Measurements from ENCODE around the gene ADGRV1. TPM values are rescaled to one million over a fixed set of nuclear protein-coding genes. Genes with fewer than 3 reads are reported as not detected.

Gene ADGRV1
- polyA plus RNA-seq, 3 donors: 0.18 to 0.33 TPM; not detected in 1

DNA sequence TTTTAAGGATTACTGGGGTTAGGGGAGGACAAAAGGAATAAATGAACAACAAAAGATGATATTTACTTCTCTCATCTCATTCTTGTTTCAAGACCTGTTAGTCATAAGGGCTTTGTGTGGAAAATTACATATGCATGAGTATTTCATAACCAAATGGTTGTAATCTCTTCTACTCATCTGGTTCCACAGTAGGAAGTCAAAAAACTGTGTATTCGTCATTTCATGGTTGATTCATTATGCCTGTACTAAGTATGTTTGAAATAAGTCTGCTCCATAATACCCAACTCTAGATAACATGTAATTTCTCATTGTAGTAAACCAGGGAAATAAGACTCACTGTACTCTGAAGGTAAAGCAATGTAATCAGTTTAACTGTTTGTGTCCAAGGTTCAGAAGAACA is 611.7 kb downstream of the ADGRV1 start:
- no peaks in the 10 kb centered on the region for H3K9me3 Mint-ChIP-seq
- no CpG with 5 or more reads among the region's 1 CpG for WGBS (ENCODE audit: insufficient coverage)

GRCh38 chr5:91171322-91171721 is 612.7 kb downstream of the ADGRV1 start:
- Histone ChIP-seq H3K4me1 (ENCODE audit: control insufficient read depth in 1 of 2, insufficient read depth in 2 of 2, low read length in 2 of 2) (peaks cover 13 to 24% of the 10 kb centered on the region in 2 donors), H3K4me2 (replicated peaks; ENCODE audit: extremely low read depth, low read length, poor library complexity, severe bottlenecking) (no peak overlapping the region), H4K20me1 (ENCODE audit: insufficient read depth, low read length) (no peaks in the 10 kb centered on the region), H3K36me3 (replicated peaks in 1 of 2; ENCODE audit: control insufficient read depth in 1 of 2, insufficient read depth in 2 of 2, low read length in 2 of 2) (no peaks in the 10 kb centered on the region), H3K79me2 (ENCODE audit: insufficient read depth, low read length) (no peaks in the 10 kb centered on the region), H3K9me3 (replicated peaks in 1 of 2; ENCODE audit: control insufficient read depth in 1 of 2, insufficient read depth in 1 of 2, low read length in 2 of 2) (no peaks in the 10 kb centered on the region), H2AFZ (ENCODE audit: insufficient read depth, low read depth, low read length, poor library complexity, severe bottlenecking) (no peak overlapping the region), H3K4me3 (replicated peaks in 1 of 3; ENCODE audit: low read depth in 2 of 3, low read length in 3 of 3) (no peak overlapping the region), H3K9ac (ENCODE audit: insufficient read depth, low read length, poor library complexity, severe bottlenecking) (no peak overlapping the region), H3K27me3 (ENCODE audit: control insufficient read depth in 2 of 2, insufficient read depth in 2 of 2, low read length in 2 of 2) (no peaks in the 10 kb centered on the region), H3K27ac (ENCODE audit: low read depth in 1 of 2, low read length in 2 of 2) (peak overlapping the region in 1 of 2 donors; percentile 91)
- Mint-ChIP-seq H3K9me3 (no peaks in the 10 kb centered on the region), H3K4me1 (peaks cover 19% of the 10 kb centered on the region), H3K36me3 (peaks cover 0 to 1% of the 10 kb centered on the region in 2 donors), H3K27me3 (ENCODE audit: low read depth in 3 of 3) (peaks cover 0 to 2% (median 0%) of the 10 kb centered on the region in 3 donors), H3K27ac (peak overlapping the region in 3 of 7 donors; percentile 30 to 91 (median 40)), H3K4me3 (no peak overlapping the region)
- DNase-seq: no peak
- whole genome bisulfite sequencing (ENCODE audit: insufficient coverage): no CpG with 5 or more reads among the region's 2 CpGs
- intact Hi-C loops (cut with micrococcal nuclease): no loop called here
- no peak for TF ChIP-seq CTCF (IDR thresholded peaks at IDR 0.05)

More for the DNA sequence above, 611.7 kb downstream of the ADGRV1 start:
- peak; percentile 77 to 95 (median 92) for DNase-seq
- peak overlapping the region; percentile 22 for H3K9ac ChIP-seq (ENCODE audit: insufficient read depth, low read length, poor library complexity, severe bottlenecking)
- H3K27me3 ChIP-seq (ENCODE audit: control insufficient read depth in 2 of 2, insufficient read depth in 2 of 2, low read length in 2 of 2): no peaks in the 10 kb centered on the region
- no peak overlapping the region for H2AFZ ChIP-seq (ENCODE audit: insufficient read depth, low read depth, low read length, poor library complexity, severe bottlenecking)
- H3K4me3 ChIP-seq (replicated peaks in 1 of 3; ENCODE audit: low read depth in 2 of 3, low read length in 3 of 3): peak overlapping the region in 1 of 3 experiments; percentile 6
- no peaks in the 10 kb centered on the region for H4K20me1 ChIP-seq (ENCODE audit: insufficient read depth, low read length)
- H3K4me1 Mint-ChIP-seq: peaks cover 19% of the 10 kb centered on the region
- intact Hi-C loops (cut with micrococcal nuclease): no loop called here
- no peaks in the 10 kb centered on the region for H3K79me2 ChIP-seq (ENCODE audit: insufficient read depth, low read length)
- H3K4me2 ChIP-seq (replicated peaks; ENCODE audit: extremely low read depth, low read length, poor library complexity, severe bottlenecking): peak overlapping the region; percentile 50
- peak overlapping the region; percentile 89 to 97 (median 95) for H3K27ac Mint-ChIP-seq
- H3K4me3 Mint-ChIP-seq: peak overlapping the region in 1 of 2 donors; percentile 58
- no peaks in the 10 kb centered on the region for H3K36me3 ChIP-seq (replicated peaks in 1 of 2; ENCODE audit: control insufficient read depth in 1 of 2, insufficient read depth in 2 of 2, low read length in 2 of 2)
- H3K36me3 Mint-ChIP-seq: peaks cover 0 to 1% of the 10 kb centered on the region in 2 donors
- H3K27ac ChIP-seq (ENCODE audit: low read depth in 1 of 2, low read length in 2 of 2): peak overlapping the region; percentile 6 to 91
- H3K9me3 ChIP-seq (replicated peaks in 1 of 2; ENCODE audit: control insufficient read depth in 1 of 2, insufficient read depth in 1 of 2, low read length in 2 of 2): no peaks in the 10 kb centered on the region
- TF ChIP-seq CTCF (IDR thresholded peaks at IDR 0.05): no peak
- peaks cover 0 to 2% (median 0%) of the 10 kb centered on the region in 3 donors for H3K27me3 Mint-ChIP-seq (ENCODE audit: low read depth in 3 of 3)
- H3K4me1 ChIP-seq (ENCODE audit: control insufficient read depth in 1 of 2, insufficient read depth in 2 of 2, low read length in 2 of 2): peaks cover 13 to 24% of the 10 kb centered on the region in 2 donors

Measured in CD14-positive monocyte (primary cell).